AG09319 (cell line): Measurements from ENCODE around the gene TRIM5.

Experiments
- DNase-seq: peaks from one replicate; pipeline ENCODE4 v3.0.0-alpha.2; 2010; ENCODE audit warnings: low read depth; ENCODE audit errors: extremely low read depth
- CTCF ChIP-seq: IDR thresholded peaks from 2 replicates; pipeline ENCODE4 v1.5.1; 2011; ENCODE audit warnings: low read depth, mild to moderate bottlenecking, inconsistent platforms, low read length, moderate library complexity

TRIM5 gene

DNA sequence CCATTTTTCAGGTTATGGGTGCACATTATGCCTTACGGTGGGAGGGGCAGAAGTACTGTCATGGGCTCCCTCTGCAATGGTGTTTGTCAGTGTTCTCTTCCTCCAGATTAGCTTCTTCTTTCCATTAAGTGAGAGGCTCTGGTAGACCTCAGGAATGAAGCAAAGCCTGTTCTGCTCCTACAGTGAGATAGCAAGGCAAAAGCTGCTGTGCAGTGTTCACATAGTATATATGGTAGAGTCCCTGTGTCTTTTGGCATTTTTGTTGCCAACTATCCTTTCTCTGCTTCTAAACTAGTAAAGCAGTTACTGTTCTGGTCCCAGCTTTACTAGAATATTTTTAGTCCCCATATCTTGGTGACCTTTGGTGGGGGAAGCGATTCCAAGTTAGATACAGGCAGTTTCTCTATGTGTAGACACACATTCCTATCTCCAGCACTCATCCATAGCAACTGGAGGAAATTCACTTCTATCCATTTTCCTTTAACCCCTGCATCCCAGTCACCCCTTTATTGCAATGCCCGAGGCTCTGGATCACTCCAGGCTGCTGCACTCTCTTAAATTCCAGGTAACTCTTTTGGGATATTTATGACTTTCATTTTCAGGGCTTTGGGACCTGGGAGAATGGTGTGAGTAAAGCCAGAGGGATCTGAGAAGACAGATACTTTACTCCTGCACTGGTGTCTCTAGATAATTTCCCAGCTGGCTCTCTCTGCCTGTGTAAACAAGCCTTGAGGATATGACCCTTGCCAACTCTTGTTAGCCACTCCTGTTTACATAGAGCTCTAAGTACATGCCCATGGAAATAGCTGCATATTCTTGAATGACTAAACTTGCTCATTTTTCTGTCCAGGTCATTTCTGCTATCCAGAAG is 64.0 kb downstream of the TRIM5 start:
- TF ChIP-seq CTCF = no peak
- peak; percentile 65 for DNase-seq

DNA sequence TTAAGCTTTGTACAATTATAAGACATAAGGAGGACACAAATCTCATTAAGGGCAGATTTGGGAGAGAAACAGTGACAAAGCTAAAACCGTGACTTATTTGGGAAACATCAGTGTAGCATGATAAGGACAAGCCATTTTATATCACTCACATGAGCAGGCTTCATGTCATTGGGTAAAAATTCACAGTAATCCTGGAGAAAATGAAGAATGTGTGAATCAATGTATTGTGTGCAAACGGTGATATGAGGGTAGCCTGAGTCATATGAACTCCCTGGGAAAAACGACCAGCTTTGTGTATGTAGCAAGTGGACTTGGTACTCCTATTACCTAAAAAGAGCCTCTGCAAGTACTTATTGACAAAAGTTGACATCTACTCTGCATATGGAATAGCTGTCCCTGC is 66.1 kb downstream of the TRIM5 start:
- no peak for TF ChIP-seq CTCF
- no peak for DNase-seq
